Measurements from ENCODE around the gene C16orf82.

DNA sequence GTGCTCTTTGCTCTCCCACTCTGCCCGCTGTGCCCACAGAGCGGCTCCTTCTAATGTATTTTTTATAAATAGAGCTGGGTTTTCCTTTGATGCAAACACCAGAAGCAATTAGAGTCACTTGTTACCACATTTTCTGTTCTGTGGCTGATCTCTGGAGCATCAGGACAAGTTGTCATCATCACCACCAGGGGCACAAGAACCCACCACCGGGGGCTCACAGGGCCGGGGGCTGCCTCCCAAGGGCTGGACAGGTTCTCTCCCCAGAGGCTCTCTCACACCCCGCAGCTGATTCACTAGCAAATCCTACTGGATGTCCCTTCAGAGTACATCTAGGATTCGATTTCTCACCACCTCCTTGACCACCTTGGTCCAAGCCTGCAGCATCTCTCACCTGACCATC lies 18.5 kb downstream of the C16orf82 start:
- TF ChIP-seq, protein P1, sequence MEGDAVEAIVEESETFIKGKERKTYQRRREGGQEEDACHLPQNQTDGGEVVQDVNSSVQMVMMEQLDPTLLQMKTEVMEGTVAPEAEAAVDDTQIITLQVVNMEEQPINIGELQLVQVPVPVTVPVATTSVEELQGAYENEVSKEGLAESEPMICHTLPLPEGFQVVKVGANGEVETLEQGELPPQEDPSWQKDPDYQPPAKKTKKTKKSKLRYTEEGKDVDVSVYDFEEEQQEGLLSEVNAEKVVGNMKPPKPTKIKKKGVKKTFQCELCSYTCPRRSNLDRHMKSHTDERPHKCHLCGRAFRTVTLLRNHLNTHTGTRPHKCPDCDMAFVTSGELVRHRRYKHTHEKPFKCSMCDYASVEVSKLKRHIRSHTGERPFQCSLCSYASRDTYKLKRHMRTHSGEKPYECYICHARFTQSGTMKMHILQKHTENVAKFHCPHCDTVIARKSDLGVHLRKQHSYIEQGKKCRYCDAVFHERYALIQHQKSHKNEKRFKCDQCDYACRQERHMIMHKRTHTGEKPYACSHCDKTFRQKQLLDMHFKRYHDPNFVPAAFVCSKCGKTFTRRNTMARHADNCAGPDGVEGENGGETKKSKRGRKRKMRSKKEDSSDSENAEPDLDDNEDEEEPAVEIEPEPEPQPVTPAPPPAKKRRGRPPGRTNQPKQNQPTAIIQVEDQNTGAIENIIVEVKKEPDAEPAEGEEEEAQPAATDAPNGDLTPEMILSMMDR (conservative IDR thresholded peaks at IDR 0.05; ENCODE audit: low read depth, low read length), result no peak
- TF ChIP-seq EZH2 (IDR thresholded peaks at IDR 0.05; ENCODE audit: low read length, unreplicated experiment), result no peak

Data from PC-3 (cell line).